ENCODE results near the gene ZNF668. TPM values are rescaled to one million over a fixed set of nuclear protein-coding genes. Genes with fewer than 3 reads are reported as not detected.
A peak's percentile ranks its signal among the peaks of the same experiment; 100 is the strongest.

Gene ZNF668
- total and polyA plus RNA-seq, 12 donors, result 2.4 to 29.5 (median 11.5) TPM

DNA sequence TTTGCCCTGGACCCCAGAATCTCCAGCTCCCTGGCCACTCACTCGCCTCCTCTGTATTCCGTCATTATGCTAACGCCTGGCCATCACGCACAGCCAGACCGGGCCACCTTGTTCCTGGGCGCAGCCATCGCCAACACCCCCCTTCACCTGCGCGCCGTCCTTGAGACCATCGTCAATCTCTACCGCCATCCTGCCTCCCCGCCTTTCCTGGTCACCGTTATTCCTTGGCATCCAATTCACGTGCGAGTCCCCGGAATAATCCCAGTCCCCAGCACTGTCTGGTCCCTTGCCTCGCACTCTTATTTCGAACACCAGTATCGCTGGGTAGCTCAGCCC, 20.0 kb upstream of the ZNF668 start:
- peaks cover 0 to 14% of the 10 kb centered on the region in 2 donors for H3K36me3 ChIP-seq (replicated peaks in 1 of 2)
- intact Hi-C loops (cut with DNase I), result no loop called here
- TF ChIP-seq POLR2A (IDR thresholded peaks at IDR 0.05), result no peak
- TF ChIP-seq, protein P1, sequence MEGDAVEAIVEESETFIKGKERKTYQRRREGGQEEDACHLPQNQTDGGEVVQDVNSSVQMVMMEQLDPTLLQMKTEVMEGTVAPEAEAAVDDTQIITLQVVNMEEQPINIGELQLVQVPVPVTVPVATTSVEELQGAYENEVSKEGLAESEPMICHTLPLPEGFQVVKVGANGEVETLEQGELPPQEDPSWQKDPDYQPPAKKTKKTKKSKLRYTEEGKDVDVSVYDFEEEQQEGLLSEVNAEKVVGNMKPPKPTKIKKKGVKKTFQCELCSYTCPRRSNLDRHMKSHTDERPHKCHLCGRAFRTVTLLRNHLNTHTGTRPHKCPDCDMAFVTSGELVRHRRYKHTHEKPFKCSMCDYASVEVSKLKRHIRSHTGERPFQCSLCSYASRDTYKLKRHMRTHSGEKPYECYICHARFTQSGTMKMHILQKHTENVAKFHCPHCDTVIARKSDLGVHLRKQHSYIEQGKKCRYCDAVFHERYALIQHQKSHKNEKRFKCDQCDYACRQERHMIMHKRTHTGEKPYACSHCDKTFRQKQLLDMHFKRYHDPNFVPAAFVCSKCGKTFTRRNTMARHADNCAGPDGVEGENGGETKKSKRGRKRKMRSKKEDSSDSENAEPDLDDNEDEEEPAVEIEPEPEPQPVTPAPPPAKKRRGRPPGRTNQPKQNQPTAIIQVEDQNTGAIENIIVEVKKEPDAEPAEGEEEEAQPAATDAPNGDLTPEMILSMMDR (IDR thresholded peaks at IDR 0.05), result no peak
- H3K9me3 ChIP-seq (replicated peaks in 1 of 3), result no peaks in the 10 kb centered on the region
- peak overlapping the region; percentile 54 to 78 (median 64) for H3K4me3 ChIP-seq
- DNase-seq, result peak in 3 of 7 donors; percentile 43 to 54 (median 53)
- peaks cover 6 to 10% of the 10 kb centered on the region in 2 donors for H3K4me1 ChIP-seq (replicated peaks in 1 of 2)
- WGBS, 4 donors, result 0 to 1% (median 0%) methylated on average over 18 to 20 of the region's 20 CpGs
- H3K27me3 ChIP-seq, result no peaks in the 10 kb centered on the region
- peak overlapping the region; percentile 64 to 93 (median 79) for H3K27ac ChIP-seq

DNA sequence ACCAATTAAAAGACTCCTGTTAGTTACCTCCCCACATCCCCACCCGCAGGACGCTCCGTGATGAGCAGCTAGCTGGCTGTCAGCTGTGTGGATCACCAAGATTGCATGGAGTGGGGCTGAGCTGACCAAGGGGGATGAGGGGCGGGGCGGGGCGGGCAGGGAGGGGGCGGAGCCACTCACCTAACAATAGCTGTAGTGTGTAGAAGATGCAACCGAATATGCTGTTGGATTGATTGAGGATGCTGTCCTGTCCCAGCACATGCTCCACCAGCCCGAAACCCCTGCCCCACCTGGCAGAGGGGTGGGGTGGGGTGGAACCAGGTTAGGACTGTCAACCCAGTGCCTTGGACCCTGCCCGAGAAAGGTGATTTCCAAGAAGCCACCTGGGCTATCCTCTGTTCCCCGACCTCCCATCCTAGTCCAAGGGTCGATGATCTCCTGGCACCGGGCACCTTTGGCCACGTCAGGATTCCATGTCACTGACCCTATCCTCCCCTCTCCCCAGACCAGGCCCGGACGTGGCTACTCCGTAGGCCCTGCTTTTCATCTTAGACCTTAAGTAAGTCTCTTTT, 19.2 kb upstream of the ZNF668 start:
- no peak overlapping the region for H3K4me3 ChIP-seq
- peak in 2 of 7 donors; percentile 24 to 26 for DNase-seq

DNA sequence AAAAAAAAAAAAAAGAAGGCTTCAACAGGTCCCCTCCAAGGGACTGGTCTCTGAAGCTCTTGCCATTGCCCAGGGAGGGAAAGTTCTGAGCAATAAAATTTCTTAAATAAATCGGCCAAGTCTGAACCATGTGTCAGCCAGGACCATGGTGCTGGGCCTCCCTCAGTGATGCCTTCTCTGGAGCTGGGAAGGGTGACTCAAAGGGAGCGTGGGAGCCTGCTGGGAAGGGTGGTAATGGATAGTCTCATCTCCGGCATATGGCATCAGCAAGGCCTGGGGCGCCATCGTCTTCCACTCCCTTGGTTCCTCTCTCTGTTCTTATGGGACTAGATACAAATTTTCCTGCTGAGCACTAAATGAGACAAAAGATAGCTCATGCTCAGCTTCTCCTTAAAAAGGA, 18.3 kb upstream of the ZNF668 start:
- intact Hi-C loops (cut with DNase I), result no loop called here
- no peak for DNase-seq
- Histone ChIP-seq H3K27ac (no peak overlapping the region), H3K36me3 (replicated peaks in 1 of 2) (peaks cover 0 to 14% of the 10 kb centered on the region in 2 donors), H3K4me3 (no peak overlapping the region), H3K27me3 (no peaks in the 10 kb centered on the region), H3K9me3 (replicated peaks in 1 of 3) (no peaks in the 10 kb centered on the region), H3K4me1 (replicated peaks in 1 of 2) (peaks cover 6 to 10% of the 10 kb centered on the region in 2 donors)
- TF ChIP-seq, protein P1 (IDR thresholded peaks at IDR 0.05), result no peak
- no peak for TF ChIP-seq POLR2A (IDR thresholded peaks at IDR 0.05)
- WGBS, 4 donors, result 90 to 97% (median 96%) methylated on average over 5 of the region's 5 CpGs

More for the DNA sequence above, 19.2 kb upstream of the ZNF668 start:
- Histone ChIP-seq H3K9me3 (replicated peaks in 1 of 3) (no peaks in the 10 kb centered on the region), H3K27me3 (no peaks in the 10 kb centered on the region), H3K4me1 (replicated peaks in 1 of 2) (peaks cover 6 to 10% of the 10 kb centered on the region in 2 donors), H3K27ac (peak overlapping the region in 1 of 5 donors; percentile 93), H3K36me3 (replicated peaks in 1 of 2) (peaks cover 0 to 14% of the 10 kb centered on the region in 2 donors)
- WGBS, 4 donors, result 49 to 73% (median 55%) methylated on average over 10 to 17 of the region's 17 CpGs
- intact Hi-C loops (cut with DNase I), result no loop called here
- no peak for TF ChIP-seq POLR2A (IDR thresholded peaks at IDR 0.05)
- TF ChIP-seq, protein P1 (IDR thresholded peaks at IDR 0.05), result no peak

DNA sequence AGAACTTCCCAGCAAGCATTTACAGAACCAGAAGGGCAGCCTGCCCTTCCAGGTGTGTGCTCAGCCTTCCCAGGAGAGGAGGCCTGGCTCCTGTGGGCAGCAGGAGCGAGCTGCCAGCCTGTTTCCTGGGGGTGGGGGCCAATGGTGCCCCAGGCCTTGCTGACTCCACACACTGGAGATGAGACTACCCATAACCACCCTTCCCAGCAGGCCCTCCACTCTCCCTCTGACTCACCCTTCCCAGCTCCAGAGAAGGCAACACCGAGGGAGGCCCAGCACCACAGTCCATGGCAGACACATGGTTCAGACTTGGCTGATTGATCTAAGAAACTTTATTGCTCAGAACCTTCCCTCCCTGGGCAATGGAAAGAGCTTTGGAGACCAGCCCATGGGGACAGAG, 16.5 kb upstream of the ZNF668 start:
- Histone ChIP-seq H3K4me3 (no peak overlapping the region), H3K9me3 (replicated peaks in 1 of 3) (no peaks in the 10 kb centered on the region), H3K27ac (no peak overlapping the region), H3K36me3 (replicated peaks in 1 of 2) (peaks cover 0 to 14% of the 10 kb centered on the region in 2 donors), H3K27me3 (no peaks in the 10 kb centered on the region), H3K4me1 (replicated peaks in 1 of 2) (peaks cover 6 to 10% of the 10 kb centered on the region in 2 donors)
- WGBS, 4 donors, result 67 to 85% (median 76%) methylated on average over 1 to 2 of the region's 2 CpGs
- no peak for DNase-seq
- TF ChIP-seq POLR2A (IDR thresholded peaks at IDR 0.05), result no peak
- TF ChIP-seq, protein P1 (IDR thresholded peaks at IDR 0.05), result no peak
- intact Hi-C loops (cut with DNase I), result no loop called here
